HK-2 (cell line): ENCODE results near the gene CDV3.
"Not testable (repeated sequence)": the region's sequence is repeated elsewhere in the genome, so short reads cannot be mapped to it uniquely, and the experiment has no call there.

Source experiments
- DNase-seq: peaks from one replicate; pipeline ENCODE4 v3.0.0-alpha.2; 2018; ENCODE audit not compliant: unreplicated experiment

CDV3 gene, protein sequence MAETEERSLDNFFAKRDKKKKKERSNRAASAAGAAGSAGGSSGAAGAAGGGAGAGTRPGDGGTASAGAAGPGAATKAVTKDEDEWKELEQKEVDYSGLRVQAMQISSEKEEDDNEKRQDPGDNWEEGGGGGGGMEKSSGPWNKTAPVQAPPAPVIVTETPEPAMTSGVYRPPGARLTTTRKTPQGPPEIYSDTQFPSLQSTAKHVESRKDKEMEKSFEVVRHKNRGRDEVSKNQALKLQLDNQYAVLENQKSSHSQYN

DNA sequence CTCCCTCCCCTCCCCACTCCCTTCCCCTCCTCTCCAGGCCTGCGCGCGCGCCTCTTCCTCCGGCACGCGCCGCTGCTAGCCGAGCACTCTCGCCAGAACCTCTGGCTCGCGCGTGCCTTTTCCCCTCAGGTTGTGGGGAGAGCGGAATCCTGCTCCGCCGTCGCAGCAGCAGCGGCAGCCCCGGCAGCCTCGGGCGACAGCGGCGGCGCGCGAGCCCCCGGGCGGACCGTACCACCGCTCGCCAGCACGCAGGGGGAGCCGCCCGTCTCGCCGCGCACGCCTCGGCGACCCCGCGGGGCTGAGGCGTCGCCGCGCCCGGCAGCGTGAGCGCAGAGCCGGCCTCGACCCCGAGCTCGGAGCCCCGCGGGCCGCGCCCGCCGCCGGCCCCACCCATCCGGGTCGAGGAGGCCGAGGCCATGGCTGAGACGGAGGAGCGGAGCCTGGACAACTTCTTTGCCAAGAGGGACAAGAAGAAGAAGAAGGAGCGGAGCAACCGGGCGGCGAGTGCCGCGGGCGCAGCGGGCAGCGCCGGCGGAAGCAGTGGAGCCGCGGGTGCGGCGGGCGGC lies at the start of gene CDV3:
TSS of gene CDV3 (plus strand) at position 58 of the 566 bp plus-strand sequence. CDS start at position 417, 359 bp downstream.
- no peak for DNase-seq

DNA sequence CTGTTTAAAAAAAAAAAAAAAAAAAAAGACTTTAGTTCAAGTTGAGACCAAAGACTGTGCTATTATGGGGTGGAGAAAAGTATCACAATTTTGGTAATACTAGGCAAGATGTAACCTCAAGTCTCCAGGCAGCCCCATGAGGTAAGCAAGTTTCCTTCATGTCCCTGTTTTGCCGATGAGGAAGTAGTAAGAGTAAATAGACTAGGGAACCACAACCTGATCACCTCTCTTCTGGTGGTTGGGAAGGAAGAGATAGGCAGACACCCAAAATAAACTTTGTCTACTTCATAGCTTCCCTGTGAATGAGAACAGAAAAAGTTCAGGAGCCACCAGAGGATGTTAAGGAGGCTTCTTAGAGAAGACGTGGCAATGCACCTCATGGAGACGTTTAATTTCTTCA lies 49.7 kb upstream of the CDV3 start:
- not testable (repeated sequence) for DNase-seq

DNA sequence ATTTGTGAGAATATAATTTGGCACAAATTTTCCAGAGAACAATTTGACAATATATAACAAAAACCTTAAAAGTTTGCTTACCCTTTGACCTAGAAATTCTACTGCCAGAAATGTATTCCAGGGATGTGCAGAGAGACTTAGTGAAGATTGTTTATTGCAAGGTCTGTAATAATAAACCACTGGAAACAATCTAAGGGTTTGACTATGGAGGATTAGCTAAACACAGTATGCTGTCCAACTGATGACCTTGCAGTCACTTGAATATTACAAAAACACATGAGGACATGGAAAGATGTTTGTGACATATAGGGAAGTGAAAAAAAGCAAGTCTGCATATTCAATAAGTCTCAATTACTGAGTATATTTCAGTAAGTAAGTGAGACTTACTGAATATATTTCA lies 48.1 kb upstream of the CDV3 start:
- no peak for DNase-seq

DNA sequence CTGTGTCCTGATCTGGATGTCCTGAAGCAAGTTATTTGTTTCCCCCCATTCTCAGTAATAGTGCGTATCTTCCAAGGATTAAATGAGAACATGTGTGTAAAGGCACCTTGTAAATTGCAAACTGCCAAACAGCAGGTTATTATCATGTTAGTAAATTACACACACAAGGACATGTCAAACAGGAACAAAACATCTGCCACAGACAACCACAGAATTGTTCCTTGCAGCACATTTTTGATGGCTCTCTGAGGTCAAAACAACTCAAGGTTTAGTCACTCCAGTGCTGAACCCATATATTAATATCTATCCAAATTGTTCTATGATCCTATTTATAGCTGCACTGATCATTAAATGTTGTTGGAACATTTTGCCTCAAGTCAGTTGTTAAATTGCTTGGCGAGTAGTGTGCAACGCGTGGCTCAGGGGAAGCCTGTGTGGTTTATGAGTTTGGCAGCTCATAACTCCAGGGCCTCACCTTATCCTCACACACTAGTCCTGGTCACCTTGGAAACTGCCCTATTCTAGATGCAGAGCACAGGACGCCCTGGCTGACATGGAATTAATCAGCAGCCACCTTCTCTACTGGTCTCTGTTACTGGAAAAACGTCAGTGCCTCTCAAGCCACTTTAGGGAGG lies 46.3 kb upstream of the CDV3 start:
- no peak for DNase-seq

DNA sequence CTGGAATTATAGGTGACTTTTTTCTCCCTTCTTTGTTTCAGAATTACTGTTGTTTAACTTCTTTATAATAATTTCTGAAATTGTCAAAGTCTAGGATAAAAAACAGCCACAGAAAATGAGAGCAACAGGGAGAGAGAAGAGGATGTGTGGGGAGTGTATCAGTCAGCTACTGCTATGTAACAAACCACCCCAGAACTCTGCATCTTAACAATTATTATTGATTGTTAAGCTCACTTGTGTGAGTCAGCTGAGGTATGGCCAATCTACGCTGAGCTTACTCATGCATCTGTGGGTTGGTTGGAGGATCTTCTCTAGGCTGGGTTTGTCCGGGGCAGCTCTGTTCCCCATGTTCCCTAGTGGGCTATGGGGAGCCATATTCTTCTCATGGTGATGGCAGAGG lies 43.7 kb upstream of the CDV3 start:
- DNase-seq: no peak

DNA sequence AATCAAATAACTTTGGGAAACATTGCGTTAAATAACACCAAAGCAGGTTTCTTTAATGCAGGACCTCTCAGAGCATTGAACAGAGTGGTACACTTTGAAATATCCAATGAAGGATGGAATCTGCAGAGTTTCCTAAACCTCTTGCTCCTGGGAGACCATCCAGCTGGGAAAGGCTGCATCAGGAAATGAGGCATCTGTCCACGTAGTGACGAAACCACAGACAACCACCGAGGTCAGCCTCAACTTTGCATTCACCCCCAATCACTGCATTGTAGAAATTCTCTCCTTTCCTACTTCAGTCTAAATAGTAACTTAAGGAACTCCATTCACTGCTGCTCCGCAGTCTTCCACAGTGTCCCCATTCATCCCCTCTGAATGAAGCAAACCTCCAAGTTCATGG lies 41.5 kb upstream of the CDV3 start:
- DNase-seq: no peak

DNA sequence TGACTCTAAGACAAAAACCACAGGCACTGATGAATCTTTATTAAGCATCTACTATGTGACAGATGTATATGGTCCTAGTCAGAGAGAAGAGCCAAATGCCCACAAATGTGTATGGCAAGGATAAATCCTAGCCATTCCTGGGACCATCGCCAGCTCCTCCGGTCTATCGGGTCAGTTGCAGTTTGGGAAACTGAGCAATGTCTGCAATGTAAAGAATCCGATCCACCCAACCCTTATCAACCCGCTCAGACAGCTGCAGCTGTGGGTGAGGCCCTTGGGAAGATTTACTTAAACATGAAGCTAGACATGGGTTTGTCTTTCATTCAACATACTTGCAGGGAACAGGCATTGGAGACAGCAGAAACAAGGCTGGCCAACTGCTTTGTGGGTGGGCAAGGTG lies 40.5 kb upstream of the CDV3 start:
- no peak for DNase-seq

DNA sequence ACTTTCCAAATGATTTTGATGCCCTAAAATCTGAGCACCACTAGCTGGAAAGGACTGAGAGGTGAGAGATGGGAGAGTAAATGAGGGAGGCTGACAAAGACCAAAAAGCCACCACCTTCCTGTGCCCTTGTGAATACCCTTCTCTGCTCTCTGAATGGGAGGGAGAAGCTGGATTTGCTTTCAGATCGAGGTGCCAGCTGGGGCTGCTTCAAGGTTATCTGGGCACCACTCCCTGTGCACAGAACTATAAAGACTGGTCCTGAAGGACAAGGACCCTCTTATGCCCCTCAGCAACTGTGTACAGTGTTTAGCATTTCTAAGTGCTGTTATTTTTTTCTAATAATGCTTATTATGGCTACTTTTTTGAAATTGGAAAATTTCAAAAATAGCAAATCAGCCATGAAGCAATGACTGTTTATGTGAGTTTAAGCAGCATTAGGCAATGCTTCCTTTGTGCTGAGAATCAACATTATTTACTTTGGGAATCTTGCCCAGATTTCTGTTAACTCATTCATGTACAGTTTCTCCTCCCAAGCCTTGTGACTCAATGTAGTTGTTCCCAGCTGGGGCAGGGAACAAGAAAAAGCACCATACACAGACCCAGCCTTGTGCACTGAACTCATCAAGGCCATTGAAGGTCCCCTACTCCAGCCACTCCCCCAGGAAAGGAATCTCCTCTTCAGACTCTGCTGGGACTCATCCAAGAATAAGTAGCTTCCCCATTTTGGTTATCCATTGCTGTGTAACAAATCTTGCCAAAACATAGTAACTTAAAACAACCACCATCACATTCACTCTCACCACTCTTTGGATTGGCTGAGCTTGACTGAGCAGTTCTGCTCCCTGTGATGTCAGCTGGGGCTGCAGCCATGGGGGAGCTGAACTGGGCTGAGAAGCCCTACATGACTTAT lies 37.3 kb upstream of the CDV3 start:
- peak; percentile 27 for DNase-seq

DNA sequence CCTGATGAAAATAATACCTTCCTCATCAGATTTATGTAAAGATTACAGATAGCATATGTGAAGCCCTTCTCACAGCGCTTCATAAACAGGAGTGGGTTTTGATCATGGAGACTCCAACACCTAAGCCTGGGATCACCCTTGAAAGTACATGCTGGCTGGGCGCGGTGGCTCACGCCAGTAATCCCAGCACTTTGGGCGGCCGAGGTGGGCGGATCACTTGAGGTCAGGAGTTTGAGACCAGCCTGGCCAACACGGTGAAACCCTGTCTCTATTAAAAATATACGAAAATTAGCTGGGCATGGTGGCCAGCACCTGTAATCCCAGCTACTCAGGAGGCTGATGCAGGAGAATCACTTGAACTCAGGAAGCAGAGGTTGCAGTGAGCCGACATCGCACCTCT lies 36.4 kb upstream of the CDV3 start:
- not testable (repeated sequence) for DNase-seq

DNA sequence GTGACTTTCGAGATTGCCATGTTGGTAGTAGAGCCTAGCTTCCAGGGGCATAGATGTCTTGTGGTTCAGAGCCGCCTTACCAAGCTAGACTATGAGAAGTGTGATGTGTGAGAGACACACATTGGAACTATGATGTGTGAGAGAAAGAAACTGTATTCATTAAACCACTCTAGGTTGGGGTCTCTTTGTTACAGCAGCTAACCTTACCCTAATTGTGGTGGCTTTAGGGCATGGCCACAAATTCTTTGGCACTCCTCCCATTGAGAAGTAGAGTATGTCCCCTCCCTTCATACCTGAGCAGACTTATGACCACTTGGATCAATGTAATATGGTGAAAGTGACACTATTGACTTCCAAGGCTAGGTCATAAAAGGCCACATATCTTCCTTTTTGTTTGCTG lies 35.3 kb upstream of the CDV3 start:
- no peak for DNase-seq

DNA sequence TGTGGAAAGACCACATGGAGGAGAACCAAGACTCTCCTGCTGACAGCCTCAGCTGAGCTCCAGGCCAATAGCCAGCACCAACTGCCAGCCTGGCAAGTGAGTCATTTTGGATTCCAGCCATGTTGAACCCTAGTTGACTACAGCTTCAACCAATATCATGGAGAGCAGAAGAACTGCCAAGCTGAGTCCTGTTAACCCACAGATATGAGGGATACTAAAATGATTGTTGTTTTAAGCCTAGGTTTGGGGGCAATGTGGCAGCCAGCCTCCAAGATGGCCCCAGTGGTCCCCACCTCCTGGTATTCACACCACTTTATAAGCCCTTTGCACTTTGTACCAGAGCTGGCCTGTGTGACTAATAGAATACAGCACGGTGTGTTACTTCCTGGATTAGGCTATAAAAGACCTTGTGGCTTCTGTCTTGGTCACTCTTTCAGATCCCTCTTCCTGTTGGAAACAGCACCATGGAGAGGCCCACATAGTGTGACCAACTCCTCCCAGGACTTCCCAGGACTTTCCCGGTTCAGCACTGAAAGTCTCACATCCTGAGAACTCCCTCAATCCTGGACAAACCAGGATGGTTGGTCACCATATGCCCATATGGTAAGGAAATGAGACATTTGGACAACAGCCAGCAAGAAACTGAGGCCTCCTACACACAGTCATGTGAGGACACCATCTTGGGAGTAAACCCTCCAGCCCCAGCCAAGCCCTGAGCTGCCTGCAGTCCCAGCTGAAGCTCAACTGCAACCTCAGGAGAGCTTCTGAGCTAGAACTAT lies 32.4 kb upstream of the CDV3 start:
- DNase-seq: peak; percentile 57

DNA sequence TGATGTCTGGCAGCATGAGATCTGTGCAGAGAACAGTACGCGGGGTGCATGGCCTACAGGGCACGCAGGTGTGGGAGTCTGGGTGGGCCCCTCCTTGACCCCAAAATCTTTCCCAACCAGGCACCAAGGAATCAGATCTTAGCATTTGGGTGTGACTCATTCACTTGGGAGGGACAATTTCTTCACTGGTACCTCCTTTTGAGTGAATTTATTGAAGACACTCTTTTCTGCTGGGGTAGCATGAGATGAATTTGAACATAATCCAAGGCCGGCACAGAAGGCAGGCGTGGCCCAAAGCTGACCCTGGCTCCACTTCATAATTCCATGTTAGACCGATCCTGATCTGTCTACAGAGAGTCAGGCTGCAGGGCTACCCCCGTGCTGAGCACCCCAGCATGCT lies 30.6 kb upstream of the CDV3 start:
- DNase-seq: no peak

DNA sequence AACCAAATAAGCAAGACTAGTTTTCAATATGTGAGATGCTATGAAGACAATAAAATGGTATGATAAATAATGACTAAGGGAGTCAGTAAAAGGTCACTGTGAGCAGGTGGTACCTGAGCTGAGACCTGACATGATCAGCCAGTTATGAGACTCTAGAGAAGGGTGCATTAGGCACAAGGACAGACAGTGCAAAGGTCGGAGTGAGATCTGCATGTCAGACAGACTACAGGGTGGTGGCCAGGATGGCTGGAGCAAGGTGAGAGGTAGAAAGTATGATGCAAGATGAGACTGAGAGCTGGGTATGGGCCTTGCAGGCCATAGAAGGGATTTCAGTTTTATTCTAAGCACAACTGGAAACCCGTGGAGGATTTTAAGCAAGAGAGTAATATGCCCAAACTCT lies 28.5 kb upstream of the CDV3 start:
- DNase-seq: not testable (repeated sequence)

DNA sequence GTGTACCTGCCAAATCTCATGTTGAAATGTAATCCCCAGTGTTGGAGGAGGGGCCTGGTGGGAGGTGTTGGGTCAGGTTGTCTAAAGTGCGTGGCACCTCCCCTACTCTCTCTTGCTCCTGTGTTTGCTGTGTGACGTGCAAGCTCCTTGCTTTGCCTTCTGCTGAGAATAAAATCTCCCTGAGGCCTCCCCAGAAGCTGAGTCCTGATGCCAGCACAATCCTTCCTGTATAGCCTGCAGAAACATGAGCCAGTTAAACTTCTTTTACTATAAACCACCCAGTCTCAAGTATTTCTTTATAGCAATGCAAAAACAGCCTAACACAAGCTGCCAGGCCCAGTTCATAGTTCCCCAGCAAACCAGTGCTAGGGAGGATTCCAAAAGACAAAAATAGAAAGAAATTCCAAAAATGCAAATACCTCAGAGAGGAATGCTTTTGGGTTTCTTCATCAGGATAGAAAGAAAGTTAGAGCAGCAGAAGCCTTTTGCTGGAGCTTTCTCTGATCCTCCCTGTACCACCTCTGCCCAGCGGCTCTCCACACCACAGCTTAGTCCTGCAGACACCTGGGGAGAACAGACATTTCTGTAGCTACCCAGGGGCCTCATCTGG lies 25.9 kb upstream of the CDV3 start:
- DNase-seq: no peak

DNA sequence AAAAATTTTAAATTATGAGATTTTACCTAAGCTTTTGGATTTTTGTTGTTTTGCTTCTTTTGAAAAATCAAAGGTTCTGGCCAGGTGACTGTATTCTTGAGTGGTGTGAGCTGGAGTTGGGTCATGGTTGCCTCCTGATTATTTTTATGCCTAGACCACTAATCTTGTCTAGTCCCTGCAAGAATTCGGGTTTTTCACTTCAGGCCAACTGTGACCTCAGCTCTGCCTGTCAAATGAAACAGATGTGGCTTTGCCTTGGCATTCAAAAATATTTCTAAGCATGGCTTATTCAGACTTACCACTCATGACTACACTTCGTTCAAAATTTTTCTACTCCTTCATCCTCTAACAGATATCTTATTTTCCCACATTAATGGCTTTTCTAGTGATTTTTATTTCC lies 25.4 kb upstream of the CDV3 start:
- DNase-seq: no peak

DNA sequence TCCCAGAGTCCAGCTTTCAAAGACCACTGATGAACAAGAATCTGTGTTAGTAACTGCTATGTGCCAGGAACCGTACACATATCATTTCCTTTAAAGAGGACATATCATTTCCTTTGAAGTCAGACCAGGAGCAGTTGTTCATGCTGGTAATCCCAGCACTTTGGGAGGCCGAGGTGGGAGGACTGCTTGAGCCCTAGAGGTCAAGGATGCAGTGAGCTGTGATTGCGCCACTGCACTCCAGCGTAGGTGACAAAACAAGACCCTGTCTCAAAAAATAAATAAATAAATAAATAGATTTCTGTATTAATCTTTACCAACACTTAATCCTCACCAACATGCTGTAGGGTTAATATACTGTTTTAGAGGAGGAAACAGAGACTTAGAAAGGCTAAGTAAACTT lies 23.9 kb upstream of the CDV3 start:
- no peak for DNase-seq

DNA sequence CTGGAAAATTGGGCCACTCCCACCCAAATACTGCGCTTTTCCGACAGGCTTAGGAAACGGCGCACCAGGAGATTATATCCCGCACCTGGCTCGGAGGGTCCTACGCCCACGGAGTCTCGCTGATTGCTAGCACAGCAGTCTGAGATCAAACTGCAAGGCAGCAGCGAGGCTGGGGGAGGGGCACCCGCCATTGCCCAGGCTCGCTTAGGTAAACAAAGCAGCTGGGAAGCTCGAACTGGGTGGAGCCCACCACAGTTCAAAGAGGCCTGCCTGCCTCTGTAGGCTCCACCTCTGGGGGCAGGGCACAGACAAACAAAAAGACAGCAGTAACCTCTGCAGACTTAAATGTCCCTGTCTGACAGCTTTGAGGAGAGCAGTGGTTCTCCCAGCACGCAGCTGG lies 21.9 kb upstream of the CDV3 start:
- DNase-seq: not testable (repeated sequence)

DNA sequence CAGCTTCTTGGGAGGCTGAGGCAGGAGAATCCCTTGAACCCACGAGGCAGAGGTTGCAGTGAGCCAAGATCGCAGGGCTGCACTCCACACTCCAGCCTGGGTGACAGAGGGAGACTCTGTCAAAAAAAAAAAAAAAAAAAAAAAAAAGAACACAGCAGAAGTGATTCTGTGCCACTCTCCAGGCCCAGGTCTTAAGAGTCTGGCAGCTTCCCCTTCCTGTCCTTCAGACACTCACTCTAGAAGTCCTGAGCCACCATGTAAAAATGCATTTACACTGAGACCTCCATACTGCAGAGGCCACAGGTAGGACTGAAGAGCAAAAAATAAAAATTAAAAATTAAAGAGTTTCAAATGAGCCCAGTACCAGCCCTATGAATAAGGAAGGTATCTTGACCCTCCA lies 11.8 kb upstream of the CDV3 start:
- no peak for DNase-seq

DNA sequence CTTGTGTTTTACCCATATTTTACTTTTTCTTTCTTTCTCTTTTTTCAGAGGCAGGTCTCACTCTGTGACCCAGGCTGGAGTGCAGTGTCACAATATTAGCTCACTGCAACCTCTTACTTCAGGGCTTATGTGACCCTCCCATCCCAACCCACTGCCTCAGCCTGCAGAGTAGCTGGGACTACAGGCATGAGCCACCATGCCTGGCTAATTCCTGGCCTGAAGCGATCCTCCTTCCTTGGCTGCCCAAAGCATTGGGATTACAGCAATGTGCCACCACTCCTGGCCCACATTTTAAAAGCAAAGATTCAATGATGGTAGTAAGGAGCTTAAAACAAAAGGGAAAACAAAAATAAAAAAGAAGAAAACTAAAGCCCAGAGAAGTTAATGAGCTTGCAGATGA lies 11.1 kb upstream of the CDV3 start:
- DNase-seq: no peak

DNA sequence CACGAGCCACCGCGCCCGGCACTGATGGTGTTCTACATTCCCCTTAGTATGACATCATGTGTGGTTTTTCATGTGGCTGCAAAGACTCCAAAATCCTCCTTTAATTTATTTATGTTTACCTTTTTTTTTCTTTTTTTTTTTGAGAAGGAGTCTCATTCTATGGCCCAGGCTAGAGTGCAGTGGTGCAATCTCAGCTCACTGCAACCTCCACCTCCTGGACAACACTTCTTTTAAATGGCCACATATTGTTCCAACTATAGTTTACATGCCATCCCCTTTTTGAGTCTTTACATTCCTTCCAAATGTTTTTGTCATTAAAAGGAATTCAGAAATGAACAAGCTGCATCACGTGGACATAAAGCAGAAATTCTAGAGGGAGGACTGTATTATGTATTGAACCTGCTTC lies 10.3 kb upstream of the CDV3 start:
- no peak for DNase-seq

DNA sequence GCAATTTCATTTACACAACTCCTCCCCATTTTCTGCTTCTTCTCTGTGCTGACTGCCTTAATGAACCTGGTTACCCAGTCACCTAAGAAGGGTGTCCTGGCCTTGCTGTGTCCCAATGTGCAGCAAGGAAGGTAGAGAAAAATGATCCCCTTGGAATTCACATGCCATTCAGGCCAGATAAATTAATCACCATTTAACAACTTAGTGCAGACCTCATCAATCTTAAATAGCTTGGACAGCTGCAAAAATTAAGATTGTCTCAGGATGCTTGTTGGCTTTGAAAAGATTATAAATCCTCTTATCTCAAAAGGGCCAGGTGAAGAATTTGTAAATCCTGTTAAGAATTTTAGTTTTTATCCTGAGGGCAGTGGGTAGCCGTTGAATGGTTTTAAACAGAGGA lies 9.7 kb upstream of the CDV3 start:
- no peak for DNase-seq
